Activated naive CD4-positive, alpha-beta T cell treated with anti-CD3 and anti-CD28 coated beads for 36 hours (primary cell): Measurements from ENCODE around the gene DPM2. TPM values are rescaled to one million over a fixed set of nuclear protein-coding genes. Genes with fewer than 3 reads are reported as not detected.

Experiments used
- CTCF ChIA-PET: fragments of 350-600 bp; sonication (Branson Sonifier 250); formaldehyde crosslinking; loops from one replicate; lab custom pipeline; 2021; ENCODE audit warnings: antibody characterized with exemption; lab: Charles Lee
- DNase-seq: peaks from one replicate; pipeline ENCODE4 v3.0.0-alpha.2; 2020
- H3K27ac Mint-ChIP-seq: one replicate; pipeline ENCODE4 v1.8.0; 2021; ENCODE audit warnings: mild to moderate bottlenecking, mixed read lengths
- H3K27me3 Mint-ChIP-seq: one replicate; pipeline ENCODE4 v1.8.0; 2021; ENCODE audit warnings: low read depth, mixed read lengths
- H3K36me3 Mint-ChIP-seq: one replicate; pipeline ENCODE4 v1.8.0; 2021; ENCODE audit warnings: low read depth, mixed read lengths
- H3K4me1 Mint-ChIP-seq: one replicate; pipeline ENCODE4 v1.8.0; 2021; ENCODE audit warnings: low read depth, mixed read lengths
- H3K4me3 Mint-ChIP-seq: one replicate; pipeline ENCODE4 v1.8.0; 2021; ENCODE audit warnings: mild to moderate bottlenecking, moderate library complexity, mixed read lengths
- H3K9me3 Mint-ChIP-seq: one replicate; pipeline ENCODE4 v1.8.0; 2021; ENCODE audit warnings: mixed read lengths
- intact Hi-C: fragments of 100-400 bp; cut with micrococcal nuclease; formaldehyde crosslinking; loops from one replicate; pipeline ENCODE4 v1.15.1; 2023
- total RNA-seq, 2 experiments: library from RNA; stranded (reverse); gene quantifications; one replicate each; pipeline ENCODE4 v1.2.3, GENCODE V29; 2021

Gene DPM2
- total RNA-seq, 2 experiments from 2014 or later = 41.6 to 43.4 TPM

DNA sequence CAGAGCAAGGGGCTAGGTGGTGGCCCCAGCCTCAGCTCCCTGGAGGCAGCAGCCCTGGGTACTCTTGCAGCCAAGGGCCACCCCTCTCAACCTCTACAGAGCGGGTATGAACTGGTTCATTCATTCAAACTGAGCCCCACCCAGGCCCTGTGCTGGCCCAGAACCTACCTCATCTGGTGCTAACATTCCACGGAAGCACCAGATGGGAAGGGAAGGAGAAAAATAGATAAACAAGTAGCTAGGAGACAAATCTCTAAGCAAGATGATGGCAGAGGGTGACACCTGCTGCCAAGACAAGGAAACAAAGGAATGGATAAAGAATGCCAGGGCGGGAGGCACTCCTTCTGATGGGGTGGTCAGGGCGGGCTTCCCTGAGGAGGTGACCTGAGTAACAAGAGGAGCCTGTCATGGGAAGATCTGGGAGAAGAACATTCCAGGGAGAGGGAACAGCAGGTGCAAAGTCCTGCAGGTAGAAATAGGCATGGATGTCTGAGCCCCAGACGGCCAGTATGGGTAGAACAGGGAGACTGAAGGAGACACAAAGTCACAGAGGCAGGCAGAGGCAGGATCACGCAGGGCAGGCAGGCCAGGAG, 26.9 kb downstream of the DPM2 start:
- CTCF ChIA-PET = interaction anchor here (0.6 kb wide), 1 partner anchor 78 kb away, joined by 3 read pairs; no protein-coding TSS in a partner anchor
- Mint-ChIP-seq H3K36me3 (peaks cover 15% of the 10 kb centered on the region), H3K9me3 (no peaks in the 10 kb centered on the region), H3K27me3 (no peaks in the 10 kb centered on the region), H3K4me3 (peak overlapping the region; percentile 24), H3K27ac (peak overlapping the region; percentile 93), H3K4me1 (peaks cover 50% of the 10 kb centered on the region)
- intact Hi-C loops = no loop called here
- DNase-seq = no peak

- no peaks in the 10 kb centered on the region for H3K27me3 Mint-ChIP-seq
- CTCF ChIA-PET = interaction anchor here (0.6 kb wide), 1 partner anchor 77 kb away, joined by 3 read pairs; no protein-coding TSS in a partner anchor
- intact Hi-C loops = no loop called here
- peaks cover 15% of the 10 kb centered on the region for H3K36me3 Mint-ChIP-seq
- no peak for DNase-seq
- H3K9me3 Mint-ChIP-seq = no peaks in the 10 kb centered on the region
- no peak overlapping the region for H3K27ac Mint-ChIP-seq
- no peak overlapping the region for H3K4me3 Mint-ChIP-seq
- H3K4me1 Mint-ChIP-seq = peaks cover 50% of the 10 kb centered on the region
Measured at GRCh38 chr9:127909839-127910273, 27.8 kb downstream of the DPM2 start.

GRCh38 chr9:127908660-127908926, 29.1 kb downstream of the DPM2 start:
- peaks cover 16% of the 10 kb centered on the region for H3K36me3 Mint-ChIP-seq
- H3K4me1 Mint-ChIP-seq = peaks cover 54% of the 10 kb centered on the region
- no peaks in the 10 kb centered on the region for H3K9me3 Mint-ChIP-seq
- H3K4me3 Mint-ChIP-seq = no peak overlapping the region
- intact Hi-C loops = no loop called here
- no peak overlapping the region for H3K27ac Mint-ChIP-seq
- CTCF ChIA-PET = no interaction called here
- H3K27me3 Mint-ChIP-seq = no peaks in the 10 kb centered on the region
- no peak for DNase-seq

DNA sequence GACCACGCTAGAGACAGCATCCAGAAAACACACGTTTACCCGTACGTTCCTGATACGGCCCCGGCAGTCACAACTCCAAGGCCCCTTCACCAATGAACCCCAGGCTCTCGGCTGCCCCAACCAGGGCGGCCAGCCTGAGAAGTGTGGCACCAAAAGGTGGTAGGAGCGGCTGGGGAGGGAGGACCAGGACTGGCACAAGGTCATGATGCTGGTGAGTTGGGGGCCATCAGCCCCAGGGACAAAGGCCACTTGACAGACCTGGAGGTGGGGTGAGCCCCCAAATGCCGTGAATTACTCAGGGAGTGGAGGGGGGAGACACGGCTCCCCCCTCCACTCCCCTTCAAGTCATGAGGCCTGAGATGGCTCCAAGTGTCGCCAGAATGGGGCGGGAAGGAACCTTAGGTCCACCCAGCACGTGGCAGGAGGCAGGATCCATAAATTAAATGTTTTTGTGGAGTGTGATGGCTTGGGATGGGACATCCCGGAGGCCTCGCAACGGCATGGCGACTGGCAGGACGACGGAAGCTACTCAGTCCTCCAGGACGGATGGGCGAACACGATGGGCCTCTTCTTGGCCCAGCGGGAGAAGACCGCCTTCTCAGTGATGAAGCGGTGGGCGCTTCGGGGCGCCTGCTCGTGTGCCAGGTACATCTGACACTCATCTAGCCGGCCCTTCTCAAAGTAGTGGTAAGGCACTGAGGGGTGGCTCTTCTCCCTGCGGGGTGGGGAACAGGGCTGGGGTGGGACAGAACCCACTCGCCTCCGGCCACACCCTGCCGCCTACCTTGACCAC, 29.6 kb downstream of the DPM2 start:
- H3K36me3 Mint-ChIP-seq = peaks cover 17% of the 10 kb centered on the region
- no peak overlapping the region for H3K4me3 Mint-ChIP-seq
- CTCF ChIA-PET = interaction anchor here (1.2 kb wide), 1 partner anchor 13 kb away, joined by 4 read pairs; no protein-coding TSS in a partner anchor
- intact Hi-C loops = no loop called here
- H3K9me3 Mint-ChIP-seq = no peaks in the 10 kb centered on the region
- H3K27me3 Mint-ChIP-seq = no peaks in the 10 kb centered on the region
- peaks cover 58% of the 10 kb centered on the region for H3K4me1 Mint-ChIP-seq
- DNase-seq = no peak
- H3K27ac Mint-ChIP-seq = peak overlapping the region; percentile 34

DNA sequence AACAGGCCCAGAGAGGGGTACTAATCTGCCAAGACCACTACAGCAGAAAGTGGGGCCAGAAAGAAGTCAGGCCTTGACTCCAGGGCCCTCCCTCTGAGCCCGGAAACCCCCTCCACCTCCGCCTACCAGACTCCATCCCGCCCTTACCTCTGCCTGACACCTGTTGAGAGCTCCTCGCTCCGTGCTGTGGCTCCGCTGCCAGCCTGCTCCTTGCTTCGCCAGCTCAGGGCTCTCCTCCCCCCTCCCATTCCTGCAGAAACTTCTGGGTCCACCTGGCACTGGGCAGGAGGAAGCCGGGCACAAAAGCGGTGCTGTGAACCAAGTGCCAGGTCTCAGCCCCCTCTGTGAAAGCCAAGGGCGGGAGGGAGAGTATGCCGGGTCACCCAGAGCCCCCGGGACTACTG, 31.9 kb downstream of the DPM2 start:
- CTCF ChIA-PET = interaction anchor here (0.5 to 1.7 kb wide), 8 partner anchors 8 to 171 kb away, joined by 3 to 6 read pairs (median 3); partner anchors contain the start of genes CDK9 and TOR2A
- H3K4me3 Mint-ChIP-seq = peak overlapping the region; percentile 88
- H3K27ac Mint-ChIP-seq = peak overlapping the region; percentile 98
- peak; percentile 80 for DNase-seq
- intact Hi-C loops = loop anchor here (1.0 kb wide), 1 partner anchor 12 kb away; the partner anchor contains the start of gene ST6GALNAC4
- H3K36me3 Mint-ChIP-seq = peaks cover 7% of the 10 kb centered on the region
- H3K9me3 Mint-ChIP-seq = no peaks in the 10 kb centered on the region
- peaks cover 53% of the 10 kb centered on the region for H3K4me1 Mint-ChIP-seq
- no peaks in the 10 kb centered on the region for H3K27me3 Mint-ChIP-seq

DNA sequence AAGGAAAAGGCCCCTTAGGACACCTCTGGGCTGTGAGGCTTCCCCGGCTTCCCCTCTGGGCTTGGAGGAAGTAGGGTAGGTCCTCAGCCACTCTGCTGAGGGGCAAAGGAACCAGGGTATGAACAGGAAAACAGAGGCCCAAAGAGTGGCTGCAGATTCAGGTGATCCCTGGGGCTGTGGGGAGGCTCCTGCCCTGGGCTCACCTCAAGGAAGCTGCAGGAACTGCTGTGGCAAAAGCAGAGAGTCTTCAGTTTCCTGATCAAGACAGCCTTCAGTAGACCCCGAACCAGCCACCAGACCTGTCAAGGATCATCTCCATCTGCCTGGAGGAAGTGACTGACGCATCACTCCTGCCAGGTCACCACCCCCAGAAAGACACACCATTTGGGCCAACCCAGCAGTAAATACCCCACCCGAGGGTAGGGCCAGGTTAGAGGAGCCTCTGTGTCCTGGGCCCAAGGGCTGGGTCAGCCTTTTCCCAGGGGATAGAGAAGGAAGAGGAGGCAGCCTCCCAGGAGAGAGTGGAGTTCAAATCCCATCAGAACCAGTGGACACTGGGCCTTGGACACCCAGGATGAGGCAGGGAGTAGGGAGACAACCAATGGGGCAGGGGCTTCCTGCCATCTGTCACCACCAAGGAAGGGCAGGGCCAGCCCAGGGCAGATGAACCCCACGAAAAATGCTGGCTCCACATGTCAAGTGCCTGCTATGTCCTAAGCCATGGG, 32.5 kb downstream of the DPM2 start:
- H3K27ac Mint-ChIP-seq = peak overlapping the region; percentile 98
- peaks cover 50% of the 10 kb centered on the region for H3K4me1 Mint-ChIP-seq
- peak overlapping the region; percentile 88 for H3K4me3 Mint-ChIP-seq
- no peaks in the 10 kb centered on the region for H3K27me3 Mint-ChIP-seq
- H3K9me3 Mint-ChIP-seq = no peaks in the 10 kb centered on the region
- peak; percentile 80 for DNase-seq
- intact Hi-C loops = no loop called here
- CTCF ChIA-PET = interaction anchor here (0.5 to 1.9 kb wide), 8 partner anchors 11 to 170 kb away, joined by 3 to 10 read pairs (median 4); partner anchors contain the start of genes CDK9 and TOR2A
- H3K36me3 Mint-ChIP-seq = peaks cover 5% of the 10 kb centered on the region

GRCh38 chr9:127904561-127905003, 33.1 kb downstream of the DPM2 start:
- DNase-seq = peak; percentile 38
- Mint-ChIP-seq H3K36me3 (peaks cover 5% of the 10 kb centered on the region), H3K4me3 (peak overlapping the region; percentile 88), H3K9me3 (no peaks in the 10 kb centered on the region), H3K27me3 (no peaks in the 10 kb centered on the region), H3K27ac (peak overlapping the region; percentile 98), H3K4me1 (peaks cover 55% of the 10 kb centered on the region)
- CTCF ChIA-PET = interaction anchor here (1.1 to 1.9 kb wide), 3 partner anchors 11 to 170 kb away, joined by 3 to 10 read pairs (median 3); partner anchors contain the start of gene TOR2A
- intact Hi-C loops = no loop called here

GRCh38 chr9:127903557-127904475, 33.8 kb downstream of the DPM2 start:
- no peaks in the 10 kb centered on the region for H3K27me3 Mint-ChIP-seq
- peaks cover 55% of the 10 kb centered on the region for H3K4me1 Mint-ChIP-seq
- H3K9me3 Mint-ChIP-seq = no peaks in the 10 kb centered on the region

GRCh38 chr9:127899128-127899943, 38.3 kb downstream of the DPM2 start, which contains the start of gene ST6GALNAC6:
ST6GALNAC6 (minus strand) TSS chr9:127899603; CDS start chr9:127897981, 1,622 bp downstream.
- Mint-ChIP-seq H3K4me3 (peak within 1 kb of the TSS; percentile 82), H3K36me3 (peaks cover 30% of the 10 kb centered on the region), H3K27ac (peak within 1 kb of the TSS; percentile 78), H3K27me3 (no peaks in the 10 kb centered on the region), H3K9me3 (no peaks in the 10 kb centered on the region), H3K4me1 (peaks cover 42% of the 10 kb centered on the region)
- intact Hi-C loops = no loop called here
- CTCF ChIA-PET = interaction anchor here (1.4 to 1.8 kb wide), 2 partner anchors 16 to 20 kb away, joined by 4 read pairs; no protein-coding TSS in a partner anchor
- peak; percentile 68 for DNase-seq

More at GRCh38 chr9:127903557-127904475, 33.8 kb downstream of the DPM2 start:
- peak; percentile 96 for DNase-seq
- H3K4me3 Mint-ChIP-seq = peak overlapping the region; percentile 88
- intact Hi-C loops = loop anchor here (2.0 kb wide), 1 partner anchor 13 kb away; the partner anchor contains the start of gene ST6GALNAC4
- peak overlapping the region; percentile 98 for H3K27ac Mint-ChIP-seq
- CTCF ChIA-PET = interaction anchor here (1.1 to 1.9 kb wide), 4 partner anchors 12 to 169 kb away, joined by 3 to 10 read pairs (median 5); partner anchors contain the start of gene TOR2A
- peaks cover 5% of the 10 kb centered on the region for H3K36me3 Mint-ChIP-seq

DNA sequence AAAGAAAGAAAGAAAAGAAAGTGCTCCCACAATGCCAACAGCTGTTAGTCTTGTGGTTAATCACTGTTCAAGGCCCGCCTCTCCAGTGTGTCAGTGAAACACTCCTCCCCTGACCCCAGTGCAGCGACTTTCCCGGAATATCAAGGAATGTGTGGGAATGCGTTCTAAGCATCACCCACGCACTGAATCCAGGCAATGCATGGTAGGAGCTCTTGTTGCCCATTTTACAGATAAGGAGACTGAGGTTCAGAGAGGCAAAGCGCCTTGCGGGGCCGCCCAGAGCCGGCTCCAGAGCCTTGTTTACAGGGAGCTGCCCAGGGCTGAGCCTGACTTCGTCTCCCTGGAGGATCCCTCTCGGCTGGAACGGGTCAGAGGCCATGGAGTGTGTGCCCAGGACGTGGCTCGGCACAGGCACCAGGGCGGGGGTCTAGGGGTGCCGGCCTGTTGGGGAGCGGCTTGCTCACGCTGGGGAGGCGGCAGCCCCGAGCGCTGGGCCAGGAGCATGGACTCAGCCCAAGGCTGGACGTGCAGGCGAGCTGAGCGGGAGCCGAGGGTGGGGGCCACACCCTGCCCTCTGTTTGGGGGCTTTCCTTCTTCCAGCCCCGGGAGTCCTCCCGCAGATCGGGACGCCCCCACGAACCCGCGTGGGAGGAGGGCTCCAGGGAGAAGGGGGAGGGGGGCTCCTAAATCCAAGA, 39.1 kb downstream of the DPM2 start:
- Mint-ChIP-seq H3K36me3 (peaks cover 33% of the 10 kb centered on the region), H3K9me3 (peaks cover 1% of the 10 kb centered on the region), H3K4me3 (peak overlapping the region; percentile 82), H3K27ac (peak overlapping the region; percentile 46), H3K4me1 (peaks cover 36% of the 10 kb centered on the region), H3K27me3 (no peaks in the 10 kb centered on the region)
- peak; percentile 32 for DNase-seq
- CTCF ChIA-PET = interaction anchor here (1.3 to 1.8 kb wide), 2 partner anchors 8 to 17 kb away, joined by 3 to 4 read pairs; no protein-coding TSS in a partner anchor
- intact Hi-C loops = no loop called here
